NCI-H187 treated with DMSO at 0.1 percent for 48 hours (cell line): ENCODE data around the gene OTOG.
"Not testable (repeated sequence)": the region's sequence is repeated elsewhere in the genome, so short reads cannot be mapped to it uniquely, and the experiment has no call there.

Source experiments
- DNase-seq: peaks from one replicate; lab custom pipeline; 2025; lab: John Stamatoyannopoulos, UW

Gene OTOG

DNA sequence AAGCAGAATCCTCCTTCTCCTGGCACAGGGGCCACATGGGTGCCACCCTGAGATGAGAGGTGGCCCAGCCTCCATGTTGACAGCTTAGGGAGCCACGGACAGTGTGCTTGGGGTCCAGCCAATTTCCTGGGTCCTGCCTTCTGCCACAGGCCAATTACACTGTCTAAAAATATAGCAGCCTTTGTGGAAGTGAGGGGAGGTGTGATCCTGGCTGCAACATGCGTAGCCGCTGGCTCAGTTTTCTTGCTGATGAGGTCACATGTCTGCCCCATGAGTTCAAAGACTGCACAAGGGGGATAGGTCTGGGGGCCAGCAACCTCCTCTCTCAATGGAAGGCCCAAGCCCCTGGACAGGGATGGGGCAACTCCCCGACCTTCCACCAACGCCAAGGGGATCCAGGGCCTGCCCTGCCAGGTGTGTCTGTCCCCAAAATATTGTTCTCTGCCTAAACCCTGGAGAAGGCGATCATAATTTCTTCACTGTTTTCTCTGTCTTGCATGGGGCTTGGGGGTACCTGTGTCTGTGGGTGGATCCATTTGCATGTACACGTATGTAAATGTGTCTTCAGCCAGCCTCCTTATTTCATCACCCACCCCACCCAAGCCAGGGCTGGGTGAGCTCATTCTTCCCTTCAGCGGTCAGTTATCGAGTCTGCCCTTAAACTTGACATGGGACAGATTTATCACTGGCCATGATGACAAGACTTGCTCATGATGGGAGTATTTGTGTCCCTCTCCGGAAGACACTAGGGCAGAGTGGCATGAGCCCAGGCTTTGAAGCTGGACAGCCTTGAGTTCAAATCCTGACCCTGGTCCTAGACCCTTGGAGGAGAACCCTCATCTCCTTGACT is 59.4 kb downstream of the OTOG start:
- no peak for DNase-seq

DNA sequence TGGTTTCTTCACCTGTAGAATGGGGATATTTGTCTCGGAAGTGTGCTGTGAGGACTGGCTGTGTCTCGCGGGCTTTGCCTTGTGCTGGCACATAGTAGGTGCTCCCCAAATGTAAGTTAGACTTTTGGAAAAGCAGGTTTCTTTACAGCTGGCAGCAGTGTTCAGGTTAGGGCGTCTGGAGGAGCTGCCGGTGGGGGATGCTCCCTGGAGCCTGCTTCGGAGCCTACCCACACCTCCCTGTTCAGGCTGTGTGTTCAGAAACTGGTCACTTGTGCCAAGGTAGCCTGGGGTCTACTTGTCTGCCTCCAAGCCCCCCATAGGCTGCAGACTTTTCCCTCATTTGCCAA is 60.0 kb downstream of the OTOG start:
- no peak for DNase-seq

DNA sequence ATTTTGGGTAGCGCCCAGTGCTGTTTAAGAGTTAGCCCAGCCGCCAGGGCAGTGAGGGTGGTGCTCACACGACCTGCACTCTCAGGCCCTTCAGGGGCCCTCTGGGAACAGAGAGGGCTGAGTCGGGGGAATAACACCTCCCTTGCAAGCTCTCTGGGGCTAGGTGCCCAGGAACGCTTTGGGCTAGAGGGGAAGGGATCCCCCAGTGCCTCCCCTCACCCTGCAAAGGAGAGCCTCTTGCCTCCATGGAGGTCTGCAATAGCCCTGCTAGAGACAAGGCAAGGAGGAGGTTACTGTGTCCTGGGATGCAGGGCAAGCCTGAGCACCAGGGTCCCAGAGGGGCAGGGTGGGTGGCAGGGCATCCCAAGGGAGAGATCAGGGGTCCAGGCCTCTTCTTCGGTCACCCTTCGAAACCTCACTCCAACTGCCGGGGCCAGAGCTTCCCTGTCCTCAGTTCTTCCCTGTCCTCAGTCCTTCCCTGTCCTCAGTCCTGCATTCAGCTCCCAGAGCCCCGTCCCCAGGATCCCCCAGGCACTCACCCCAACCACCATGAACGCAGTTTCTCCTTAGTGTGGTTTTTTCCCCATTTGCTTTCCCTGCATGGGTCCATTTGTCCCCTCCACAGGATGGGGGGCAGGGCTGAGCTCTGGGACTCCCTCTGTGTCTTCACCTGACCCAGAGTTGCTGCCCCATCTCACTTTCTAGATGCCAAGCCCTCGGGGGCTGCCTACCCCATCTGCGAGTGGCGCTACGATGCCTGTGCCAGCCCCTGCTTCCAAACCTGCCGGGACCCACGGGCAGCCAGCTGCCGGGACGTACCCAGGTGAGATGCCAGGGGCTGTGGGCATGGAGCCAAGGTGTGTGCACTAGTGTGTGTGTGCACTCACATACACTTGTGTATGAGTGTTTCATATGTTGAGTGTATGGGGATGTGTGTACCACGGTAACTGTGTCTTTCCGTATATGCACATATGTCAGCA is 60.8 kb downstream of the OTOG start:
- no peak for DNase-seq

DNA sequence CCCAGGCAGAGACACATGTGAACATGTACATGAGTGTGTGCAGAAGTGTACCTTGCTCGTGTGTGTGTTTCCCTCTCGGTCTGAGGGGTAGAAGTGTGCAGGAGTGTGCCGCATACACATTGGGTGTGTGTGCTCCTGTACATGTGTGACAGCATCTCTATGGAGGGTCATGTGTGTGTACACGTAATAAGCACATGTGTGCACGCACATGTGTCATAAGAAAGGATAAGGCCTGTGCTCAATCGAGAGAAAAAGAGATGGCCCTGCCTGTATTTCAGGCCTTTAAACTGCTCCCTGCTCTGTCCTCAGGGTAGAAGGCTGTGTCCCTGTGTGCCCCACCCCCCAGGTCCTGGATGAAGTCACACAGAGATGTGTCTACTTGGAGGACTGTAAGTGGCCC is 61.8 kb downstream of the OTOG start:
- DNase-seq, result no peak

DNA sequence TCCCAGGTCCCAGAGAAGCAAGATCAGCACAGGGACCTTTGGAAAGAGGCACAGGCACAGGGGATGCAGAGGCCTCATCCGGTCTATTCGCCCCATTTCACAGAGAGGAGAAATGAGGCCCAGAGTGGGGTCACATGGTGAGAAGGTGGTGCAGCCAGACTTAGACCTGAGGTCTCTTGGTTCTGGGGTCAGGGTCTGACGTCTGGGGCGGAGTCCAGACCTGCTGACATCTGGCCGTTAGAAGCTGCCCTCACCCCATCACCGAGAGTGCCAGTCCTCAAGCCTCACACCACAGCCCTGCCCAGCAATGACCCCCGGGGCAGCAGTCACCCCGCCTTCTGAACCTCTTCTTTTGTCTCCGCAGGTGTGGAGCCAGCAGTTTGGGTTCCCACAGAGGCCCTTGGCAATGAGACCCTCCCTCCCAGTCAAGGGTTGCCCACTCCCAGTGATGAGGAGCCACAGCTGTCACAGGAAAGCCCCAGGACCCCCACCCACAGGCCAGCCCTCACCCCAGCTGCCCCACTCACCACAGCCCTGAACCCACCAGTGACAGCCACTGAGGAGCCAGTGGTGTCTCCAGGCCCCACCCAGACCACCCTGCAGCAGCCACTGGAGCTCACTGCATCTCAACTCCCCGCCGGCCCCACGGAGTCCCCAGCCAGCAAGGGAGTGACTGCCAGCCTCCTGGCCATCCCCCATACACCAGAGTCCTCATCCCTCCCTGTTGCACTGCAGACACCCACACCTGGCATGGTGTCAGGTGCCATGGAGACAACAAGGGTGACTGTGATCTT is 62.4 kb downstream of the OTOG start:
- no peak for DNase-seq

DNA sequence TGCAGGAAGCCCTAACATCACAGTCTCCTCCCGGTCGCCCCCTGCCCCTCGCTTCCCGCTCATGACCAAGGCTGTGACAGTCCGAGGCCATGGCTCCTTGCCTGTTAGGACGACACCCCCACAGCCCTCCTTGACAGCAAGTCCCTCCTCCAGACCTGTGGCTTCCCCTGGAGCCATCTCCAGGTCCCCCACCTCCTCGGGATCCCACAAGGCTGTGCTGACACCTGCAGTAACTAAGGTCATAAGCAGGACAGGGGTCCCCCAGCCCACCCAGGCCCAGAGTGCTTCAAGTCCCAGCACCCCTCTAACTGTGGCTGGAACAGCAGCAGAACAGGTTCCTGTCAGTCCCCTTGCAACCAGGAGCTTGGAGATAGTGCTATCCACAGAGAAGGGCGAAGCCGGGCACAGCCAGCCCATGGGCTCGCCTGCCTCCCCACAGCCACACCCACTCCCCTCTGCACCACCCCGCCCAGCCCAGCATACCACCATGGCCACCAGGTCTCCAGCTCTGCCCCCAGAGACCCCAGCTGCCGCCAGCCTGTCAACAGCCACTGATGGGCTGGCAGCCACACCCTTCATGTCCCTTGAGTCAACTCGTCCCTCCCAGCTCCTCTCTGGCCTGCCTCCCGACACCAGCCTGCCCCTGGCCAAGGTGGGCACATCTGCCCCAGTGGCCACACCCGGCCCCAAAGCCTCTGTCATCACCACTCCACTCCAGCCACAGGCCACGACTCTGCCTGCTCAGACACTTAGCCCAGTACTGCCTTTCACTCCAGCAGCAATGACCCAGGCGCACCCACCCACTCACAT is 63.2 kb downstream of the OTOG start:
- DNase-seq, result no peak

DNA sequence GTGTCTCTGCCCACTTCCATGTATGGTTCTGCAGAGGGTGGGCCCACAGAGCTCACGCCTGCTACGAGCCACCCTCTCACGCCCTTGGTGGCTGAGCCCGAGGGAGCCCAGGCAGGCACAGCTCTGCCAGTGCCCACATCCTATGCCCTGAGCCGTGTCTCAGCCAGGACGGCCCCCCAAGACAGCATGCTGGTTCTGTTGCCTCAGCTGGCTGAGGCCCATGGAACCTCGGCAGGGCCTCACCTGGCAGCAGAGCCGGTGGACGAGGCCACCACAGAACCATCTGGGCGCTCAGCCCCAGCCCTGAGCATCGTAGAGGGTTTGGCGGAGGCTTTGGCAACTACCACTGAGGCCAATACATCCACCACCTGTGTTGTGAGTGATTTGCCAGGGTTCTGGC is 64.0 kb downstream of the OTOG start:
- DNase-seq, result no peak

DNA sequence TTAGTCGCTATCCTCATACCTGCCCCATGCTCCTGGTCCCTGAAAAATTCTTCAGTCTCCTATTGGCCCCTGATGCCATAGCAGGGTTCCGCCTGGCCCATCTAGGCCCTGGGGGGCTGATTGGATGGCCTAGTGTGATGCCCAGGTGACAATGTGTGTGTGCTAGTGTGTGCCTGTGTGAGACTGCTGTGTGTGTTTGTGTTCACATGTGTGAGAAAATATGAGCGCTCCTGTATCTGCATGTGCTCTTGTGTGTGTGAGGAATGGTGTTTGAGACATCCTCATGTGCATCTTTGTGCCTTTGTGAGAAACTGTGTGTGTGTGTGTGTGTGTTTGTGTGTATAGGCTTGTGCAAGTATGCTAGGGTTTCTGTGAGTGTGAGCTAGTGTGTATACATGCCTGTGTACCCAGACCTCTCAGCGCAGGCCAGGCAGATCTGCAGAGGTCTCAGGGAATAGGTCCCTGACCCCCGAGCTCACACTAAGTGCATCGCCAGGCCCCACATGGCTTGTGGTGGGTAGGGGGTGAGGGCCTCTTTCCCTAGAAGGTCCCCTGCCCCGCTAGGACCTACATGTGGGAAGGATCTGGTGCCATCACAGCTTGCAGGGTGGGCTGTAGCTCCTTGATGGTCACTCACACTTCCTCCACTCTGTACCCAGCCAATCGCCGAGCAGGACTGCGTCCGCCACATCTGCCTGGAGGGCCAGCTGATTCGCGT is 64.6 kb downstream of the OTOG start:
- DNase-seq, result no peak

DNA sequence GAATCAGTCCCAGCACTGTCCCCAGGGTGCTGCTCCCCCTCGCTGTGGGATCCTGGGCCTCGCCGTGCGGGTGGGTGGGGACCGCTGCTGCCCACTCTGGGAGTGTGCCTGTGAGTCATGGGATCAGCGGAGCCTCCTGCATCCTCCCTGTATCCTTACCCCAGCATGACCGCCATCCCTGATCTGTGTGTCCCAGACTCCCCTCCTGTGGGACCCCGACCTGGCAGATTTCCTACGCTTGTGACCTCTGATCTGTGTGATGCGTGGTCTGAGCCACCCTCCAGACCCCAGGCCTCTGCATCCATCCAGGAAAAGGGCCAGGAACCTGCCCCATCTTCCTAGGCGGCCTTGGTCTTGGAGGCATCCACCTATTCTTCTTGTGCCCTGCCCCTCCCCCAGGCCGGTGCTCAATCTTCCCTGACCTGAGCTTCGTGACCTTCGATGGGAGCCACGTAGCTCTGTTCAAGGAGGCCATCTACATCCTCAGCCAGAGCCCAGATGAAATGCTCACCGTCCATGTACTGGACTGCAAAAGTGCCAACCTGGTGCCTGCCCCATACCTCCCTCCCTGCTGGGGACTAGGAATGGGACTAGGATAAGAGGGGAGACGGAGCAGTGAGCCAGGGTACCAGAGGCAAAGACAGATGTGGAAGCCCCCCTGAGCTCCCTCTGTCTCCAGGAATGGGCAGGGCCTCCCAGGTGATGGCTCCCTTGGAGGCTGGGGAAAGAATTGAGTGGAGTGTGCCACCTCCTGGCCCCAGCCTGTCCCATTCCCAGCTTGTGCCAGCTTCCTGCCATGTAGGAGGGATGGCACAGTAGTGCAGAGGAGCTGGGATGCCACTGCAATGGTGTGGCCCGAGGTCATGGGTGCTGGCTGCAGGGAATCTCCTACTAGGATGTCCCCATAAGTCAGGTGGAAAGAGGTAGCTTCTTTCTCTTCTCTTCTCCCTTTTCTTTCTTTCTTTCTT is 65.4 kb downstream of the OTOG start:
- no peak for DNase-seq

DNA sequence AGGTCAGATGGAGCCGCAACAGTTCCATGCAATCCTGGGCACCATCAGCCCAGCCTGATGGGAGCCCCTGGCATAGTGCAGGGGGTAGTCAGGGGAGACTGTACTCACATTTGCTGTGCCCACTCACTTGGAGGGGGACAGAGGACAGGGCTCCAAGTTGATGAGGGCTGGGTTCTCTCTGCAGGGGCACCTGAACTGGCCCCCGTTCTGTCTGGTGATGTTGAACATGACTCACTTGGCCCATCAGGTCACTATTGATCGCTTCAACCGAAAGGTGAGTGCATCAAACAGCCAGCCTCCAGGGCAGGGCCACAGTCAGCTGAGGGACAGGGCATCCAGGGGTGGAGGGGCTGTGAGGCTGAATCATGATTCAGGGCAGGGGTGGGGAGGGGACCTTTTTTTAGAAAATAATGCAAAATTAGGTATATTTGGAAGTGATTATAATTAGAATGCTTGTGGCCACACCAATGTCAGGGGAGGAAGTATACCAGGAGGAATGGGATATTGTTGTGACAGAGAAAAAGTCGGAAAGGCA is 66.4 kb downstream of the OTOG start:
- DNase-seq, result no peak

DNA sequence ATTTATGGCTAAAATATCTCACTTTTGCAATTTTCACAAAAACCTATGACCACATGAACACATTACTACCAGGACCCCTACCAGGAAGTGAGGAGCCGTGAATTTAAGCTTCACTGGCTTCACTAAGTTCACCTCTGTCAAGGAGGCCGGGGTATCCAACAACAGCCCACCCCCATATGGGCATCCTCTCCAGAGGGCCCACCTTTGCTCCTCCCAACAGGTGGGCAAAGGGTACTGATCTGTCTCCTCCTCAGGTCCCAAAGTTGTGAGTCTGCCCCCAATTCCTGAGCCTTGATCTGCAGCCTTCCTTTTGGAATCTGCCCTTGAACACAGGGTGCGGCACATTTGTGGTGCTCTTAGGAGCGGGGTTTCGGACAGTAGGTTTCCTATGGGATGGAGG is 66.9 kb downstream of the OTOG start:
- no peak for DNase-seq

DNA sequence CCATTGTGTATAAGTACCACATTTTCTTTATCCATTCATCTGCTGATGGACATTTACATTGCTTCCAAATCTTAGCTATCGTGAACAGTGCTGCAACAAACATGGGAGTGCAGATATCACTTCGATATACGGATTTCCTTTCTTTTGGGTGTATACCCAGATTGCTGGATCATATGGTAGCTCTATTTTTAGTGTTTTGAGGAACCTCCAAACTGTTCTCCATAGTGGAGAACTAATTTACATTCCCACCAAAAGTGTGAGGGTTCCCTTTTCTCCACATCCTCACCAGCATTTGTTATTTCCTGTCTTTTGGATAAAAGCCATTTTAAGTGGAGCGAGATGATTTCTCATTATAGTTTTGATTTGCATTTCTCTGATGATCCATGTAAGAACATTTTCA is 75.7 kb downstream of the OTOG start:
- not testable (repeated sequence) for DNase-seq

DNA sequence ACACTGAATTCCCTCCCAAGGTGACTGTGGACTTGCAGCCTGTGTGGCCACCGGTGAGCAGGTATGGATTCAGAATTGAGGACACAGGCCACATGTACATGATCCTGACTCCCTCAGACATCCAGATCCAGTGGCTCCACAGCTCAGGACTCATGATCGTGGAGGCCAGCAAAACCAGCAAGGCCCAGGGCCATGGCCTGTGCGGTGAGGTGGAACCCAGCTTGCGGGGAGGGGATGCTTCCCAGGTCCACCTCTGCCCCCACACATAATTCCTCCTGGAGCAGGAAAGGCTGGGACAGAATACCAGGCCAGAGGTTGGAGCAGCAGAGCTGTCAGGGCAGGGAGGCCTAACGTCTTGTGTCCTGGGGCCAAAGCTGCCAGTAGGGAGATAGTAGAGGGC is 82.1 kb downstream of the OTOG start:
- no peak for DNase-seq

DNA sequence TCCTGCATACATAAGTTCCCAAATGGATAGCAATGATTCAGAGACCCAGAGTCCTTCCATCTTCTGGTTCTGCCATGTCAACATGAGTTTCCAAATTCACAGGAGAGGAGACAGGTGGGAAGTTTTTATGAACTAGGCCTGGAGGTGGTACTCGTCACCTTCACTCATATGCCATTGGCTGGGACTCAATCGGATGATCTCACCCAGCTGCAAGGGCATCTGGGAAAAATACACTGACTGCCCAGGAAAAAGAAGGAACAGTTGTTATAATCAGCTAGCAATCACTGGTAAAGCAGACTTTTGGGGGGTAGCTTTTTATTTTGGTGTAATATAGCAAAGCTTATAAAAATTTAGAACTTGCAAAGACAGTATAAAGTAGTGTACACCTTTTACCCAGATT is 83.9 kb downstream of the OTOG start:
- no peak for DNase-seq

DNA sequence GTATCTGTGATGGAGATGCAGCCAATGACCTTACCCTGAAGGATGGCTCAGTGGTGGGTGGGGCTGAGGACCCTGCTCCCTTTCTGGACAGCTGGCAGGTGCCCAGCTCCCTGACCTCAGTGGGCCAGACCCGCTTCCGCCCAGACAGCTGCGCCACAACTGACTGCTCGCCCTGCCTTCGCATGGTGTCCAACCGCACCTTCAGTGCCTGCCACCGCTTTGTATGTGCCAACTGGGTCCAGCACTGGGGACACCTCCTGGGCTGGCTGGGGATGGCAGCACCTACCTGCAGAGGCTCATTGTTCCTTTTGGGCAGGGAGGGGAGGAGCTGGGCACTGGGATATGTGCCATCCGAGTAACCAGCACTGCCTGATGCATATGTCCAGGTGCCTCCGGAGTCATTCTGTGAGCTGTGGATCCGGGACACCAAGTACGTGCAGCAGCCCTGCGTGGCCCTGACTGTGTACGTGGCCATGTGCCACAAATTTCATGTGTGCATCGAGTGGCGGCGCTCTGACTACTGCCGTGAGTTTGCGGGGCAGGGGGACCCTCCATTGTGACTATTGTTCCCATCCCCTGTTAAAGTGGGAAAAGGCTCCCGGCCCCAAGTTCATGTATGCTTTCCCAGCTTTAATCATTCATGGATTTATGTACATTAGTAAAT is 84.8 kb downstream of the OTOG start:
- no peak for DNase-seq

DNA sequence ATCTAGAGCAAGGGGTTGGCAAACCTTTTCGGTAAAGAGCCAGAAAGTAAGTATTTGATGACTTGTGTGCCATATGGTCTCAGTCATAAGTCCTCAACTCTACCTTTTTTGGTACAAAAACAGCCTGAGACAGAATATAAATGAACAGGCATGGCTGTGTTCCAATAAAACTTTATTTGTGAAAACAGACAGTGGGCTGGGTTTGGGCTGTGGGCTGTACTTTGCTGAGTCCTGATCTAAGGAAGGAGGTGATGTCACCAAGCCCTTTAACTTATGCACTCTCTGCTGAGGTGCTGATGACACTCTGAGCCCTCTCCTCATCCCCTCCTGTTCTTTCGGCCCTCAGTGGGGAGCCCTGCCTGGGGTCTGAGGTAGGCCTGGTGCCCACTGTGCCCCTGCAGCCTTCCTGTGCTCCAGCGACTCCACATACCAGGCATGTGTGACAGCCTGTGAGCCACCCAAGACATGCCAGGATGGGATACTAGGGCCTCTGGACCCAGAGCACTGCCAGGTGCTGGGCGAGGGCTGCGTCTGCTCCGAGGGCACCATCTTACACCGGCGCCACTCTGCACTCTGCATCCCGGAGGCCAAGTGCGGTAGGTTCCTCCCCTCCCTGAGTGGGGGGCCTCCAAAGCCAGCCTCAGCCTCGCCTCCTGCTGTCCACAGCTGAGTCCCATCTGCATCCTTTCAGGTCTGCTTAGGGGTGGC is 86.4 kb downstream of the OTOG start:
- DNase-seq, result no peak

DNA sequence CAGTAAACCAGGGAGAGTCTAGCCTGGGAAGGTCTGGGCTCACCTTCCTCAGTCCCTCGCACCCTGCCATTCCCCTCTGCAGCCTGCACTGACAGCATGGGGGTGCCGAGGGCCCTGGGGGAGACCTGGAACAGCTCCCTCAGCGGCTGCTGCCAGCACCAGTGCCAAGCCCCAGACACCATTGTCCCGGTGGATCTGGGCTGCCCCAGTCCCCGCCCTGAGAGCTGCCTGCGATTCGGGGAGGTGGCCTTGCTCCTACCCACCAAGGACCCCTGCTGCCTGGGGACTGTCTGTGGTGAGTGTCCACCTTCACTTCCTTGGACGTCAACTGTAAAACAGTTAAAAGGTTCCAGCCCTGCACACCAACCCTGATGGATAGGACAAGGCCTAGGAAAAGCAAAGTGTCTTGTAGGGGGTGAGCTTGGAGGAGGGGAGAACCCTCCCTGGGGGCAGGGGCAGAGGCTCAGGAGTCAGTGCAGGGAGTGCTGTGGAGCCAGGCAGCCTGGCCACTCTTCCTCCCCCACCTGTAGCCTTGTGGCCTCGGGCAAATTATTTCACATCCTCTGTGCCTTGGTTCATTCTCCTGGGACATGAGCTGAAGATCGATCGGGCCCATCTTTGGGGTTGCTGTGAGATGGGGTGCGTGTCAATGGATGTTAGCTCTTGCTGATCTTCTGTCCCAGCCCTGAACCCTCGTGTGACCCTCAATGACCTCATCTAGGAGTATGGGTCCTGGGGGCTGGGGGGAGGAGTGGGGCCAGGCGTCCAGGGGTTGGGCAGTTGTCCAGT is 87.1 kb downstream of the OTOG start:
- no peak for DNase-seq
